ENCODE results near the gene C11orf86.

GRCh38 chr11:66987158-66987620 lies 12.1 kb downstream of the C11orf86 start:
- TF ChIP-seq USF2 (IDR thresholded peaks at IDR 0.05; ENCODE audit: borderline replicate concordance, low read depth, low read length) (no peak), LARP7 (IDR thresholded peaks at IDR 0.05) (no peak), POLR2AphosphoS5 (IDR thresholded peaks at IDR 0.05; ENCODE audit: low read length) (no peak), NRF1 (conservative IDR thresholded peaks at IDR 0.05; ENCODE audit: low read depth, low read length) (no peak), POLR2A (IDR thresholded peaks at IDR 0.05; ENCODE audit: low read depth, low read length) (no peak), ZBTB33 (IDR thresholded peaks at IDR 0.05) (no peak), ZBED1 (IDR thresholded peaks at IDR 0.05; ENCODE audit: borderline replicate concordance) (no peak), CTCF (IDR thresholded peaks at IDR 0.05 in 2 of 3, conservative IDR thresholded peaks at IDR 0.05 in 1 of 3; ENCODE audit: control insufficient read depth in 2 of 3, extremely low read depth in 1 of 3, insufficient read depth in 1 of 3, low read depth in 3 of 3, low read length in 3 of 3) (no peak), BRCA1 (IDR thresholded peaks at IDR 0.05; ENCODE audit: low read depth, low read length) (no peak), JUND (IDR thresholded peaks at IDR 0.05; ENCODE audit: low read depth, low read length) (no peak), ZNF24 (IDR thresholded peaks at IDR 0.05) (no peak)
